ENCODE data around the gene RREB1.

The RREB1 gene

GRCh38 chr6:7127680-7128079 lies 19.9 kb downstream of the RREB1 start:
- DNase-seq: no peak

GRCh38 chr6:7129360-7129759 lies 21.6 kb downstream of the RREB1 start:
- no peak for DNase-seq

GRCh38 chr6:7129784-7130569 lies 22.2 kb downstream of the RREB1 start:
- peak; percentile 76 for DNase-seq

- DNase-seq: no peak
Observed at GRCh38 chr6:7131390-7131789, 23.6 kb downstream of the RREB1 start.

GRCh38 chr6:7132398-7133035 lies 24.8 kb downstream of the RREB1 start:
- no peak for DNase-seq

GRCh38 chr6:7134999-7135745 lies 27.4 kb downstream of the RREB1 start:
- DNase-seq: peak; percentile 47

GRCh38 chr6:7135755-7136154 lies 28.0 kb downstream of the RREB1 start:
- DNase-seq: peak; percentile 48

GRCh38 chr6:7136859-7137334 lies 29.1 kb downstream of the RREB1 start:
- no peak for DNase-seq

GRCh38 chr6:7137335-7138045 lies 29.7 kb downstream of the RREB1 start:
- DNase-seq: peak; percentile 90

- DNase-seq: no peak
Observed at GRCh38 chr6:7138046-7138531, 30.3 kb downstream of the RREB1 start.

- DNase-seq: peak; percentile 64
Observed at GRCh38 chr6:7138921-7139358, 31.2 kb downstream of the RREB1 start.

- no peak for DNase-seq
Observed at GRCh38 chr6:7139835-7140470, 32.2 kb downstream of the RREB1 start.

GRCh38 chr6:7140631-7141378 lies 33.0 kb downstream of the RREB1 start:
- peak; percentile 85 for DNase-seq

- no peak for DNase-seq
Observed at GRCh38 chr6:7142228-7142801, 34.6 kb downstream of the RREB1 start.

GRCh38 chr6:7142918-7143475 lies 35.2 kb downstream of the RREB1 start:
- no peak for DNase-seq

GRCh38 chr6:7143476-7143974 lies 35.8 kb downstream of the RREB1 start:
- no peak for DNase-seq

GRCh38 chr6:7144872-7145584 lies 37.3 kb downstream of the RREB1 start:
- no peak for DNase-seq

GRCh38 chr6:7145585-7145884 lies 37.8 kb downstream of the RREB1 start:
- no peak for DNase-seq

- peak; percentile 20 for DNase-seq
Observed at GRCh38 chr6:7145885-7146828, 38.4 kb downstream of the RREB1 start.
